AG04449 (cell line): ENCODE measurements around the gene TXNDC5.
"Not testable (repeated sequence)": the region's sequence is repeated elsewhere in the genome, so short reads cannot be mapped to it uniquely, and the experiment has no call there.

ENCODE experiments used
- CTCF ChIA-PET: fragments of 350-600 bp; formaldehyde crosslinking; extraction: SDS; loops from one replicate; lab custom pipeline; 2021; ENCODE audit warnings: antibody characterized with exemption; lab: Yijun Ruan, JAX
- POLR2A ChIA-PET: fragments of 400-600, 350-600 bp; formaldehyde crosslinking; extraction: SDS; loops from one replicate; lab custom pipeline; 2020; ENCODE audit warnings: antibody characterized with exemption, inconsistent platforms; lab: Yijun Ruan, JAX
- DNase-seq: peaks from one replicate; pipeline ENCODE4 v3.0.0-alpha.2; 2010; ENCODE audit warnings: low read depth, low spot score
- H3K4me3 ChIP-seq: 2 replicates; pipeline ENCODE4 v1.5.1; 2011; ENCODE audit warnings: low read depth, mild to moderate bottlenecking, control low read depth, low read length
- TF ChIP-seq, protein P1 (sequence below): IDR thresholded peaks from one replicate; pipeline ENCODE4 v1.5.1; 2011; ENCODE audit warnings: mild to moderate bottlenecking, moderate library complexity, low read length, control low read depth, inconsistent platforms; ENCODE audit not compliant: insufficient read depth; ENCODE audit errors: missing control alignments

Gene TXNDC5

DNA sequence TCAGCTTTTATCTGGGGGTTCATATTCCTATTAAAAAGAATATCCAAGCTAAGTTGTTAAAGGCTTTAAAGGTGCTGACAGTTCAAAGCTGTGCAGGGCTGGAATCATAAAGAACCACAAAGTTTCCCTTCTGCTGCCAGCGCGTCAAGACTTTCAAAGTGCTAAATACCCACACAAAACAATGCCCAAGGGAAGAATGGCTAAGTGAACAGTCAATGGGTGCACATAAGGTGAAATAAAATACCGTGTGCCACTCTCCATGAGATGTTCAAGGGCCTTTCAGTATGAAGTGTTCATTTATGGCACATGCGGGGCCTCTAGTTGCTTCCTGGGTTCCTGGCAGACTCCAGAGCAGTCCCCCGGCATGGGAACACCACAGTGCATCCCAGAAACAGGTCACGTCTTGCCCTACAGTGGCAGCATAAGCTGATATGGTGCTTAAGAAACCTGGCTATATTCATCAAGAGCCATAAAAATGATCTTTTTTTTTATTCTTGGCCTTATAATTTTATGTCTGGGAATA is 14.1 kb downstream of the TXNDC5 start:
- DNase-seq: no peak
- ChIA-PET POLR2A (no interaction called here), CTCF (interaction anchor here (1.1 to 2.7 kb wide), 2 partner anchors 8 to 173 kb away, joined by 3 to 7 read pairs; no protein-coding TSS in a partner anchor)
- TF ChIP-seq, protein P1, sequence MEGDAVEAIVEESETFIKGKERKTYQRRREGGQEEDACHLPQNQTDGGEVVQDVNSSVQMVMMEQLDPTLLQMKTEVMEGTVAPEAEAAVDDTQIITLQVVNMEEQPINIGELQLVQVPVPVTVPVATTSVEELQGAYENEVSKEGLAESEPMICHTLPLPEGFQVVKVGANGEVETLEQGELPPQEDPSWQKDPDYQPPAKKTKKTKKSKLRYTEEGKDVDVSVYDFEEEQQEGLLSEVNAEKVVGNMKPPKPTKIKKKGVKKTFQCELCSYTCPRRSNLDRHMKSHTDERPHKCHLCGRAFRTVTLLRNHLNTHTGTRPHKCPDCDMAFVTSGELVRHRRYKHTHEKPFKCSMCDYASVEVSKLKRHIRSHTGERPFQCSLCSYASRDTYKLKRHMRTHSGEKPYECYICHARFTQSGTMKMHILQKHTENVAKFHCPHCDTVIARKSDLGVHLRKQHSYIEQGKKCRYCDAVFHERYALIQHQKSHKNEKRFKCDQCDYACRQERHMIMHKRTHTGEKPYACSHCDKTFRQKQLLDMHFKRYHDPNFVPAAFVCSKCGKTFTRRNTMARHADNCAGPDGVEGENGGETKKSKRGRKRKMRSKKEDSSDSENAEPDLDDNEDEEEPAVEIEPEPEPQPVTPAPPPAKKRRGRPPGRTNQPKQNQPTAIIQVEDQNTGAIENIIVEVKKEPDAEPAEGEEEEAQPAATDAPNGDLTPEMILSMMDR: no peak
- no peak overlapping the region for H3K4me3 ChIP-seq

DNA sequence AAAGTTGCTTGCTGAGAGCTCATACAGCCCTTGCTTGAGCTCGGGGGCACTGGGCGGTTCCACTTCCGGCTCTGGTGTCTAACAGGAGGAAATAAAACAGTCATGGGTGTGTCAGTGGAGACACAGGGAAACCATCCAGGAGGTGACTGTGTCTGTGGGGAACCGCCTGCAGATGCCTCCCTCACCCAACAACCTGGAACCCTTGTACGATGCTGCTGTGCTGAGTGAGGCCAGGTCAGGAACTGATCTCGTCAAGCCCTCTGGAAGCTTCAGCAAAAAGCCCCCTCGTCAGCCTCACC is 15.5 kb downstream of the TXNDC5 start:
- ChIA-PET CTCF (interaction anchor here (1.1 to 2.7 kb wide), 2 partner anchors 10 to 172 kb away, joined by 3 to 7 read pairs; no protein-coding TSS in a partner anchor), POLR2A (no interaction called here)
- TF ChIP-seq, protein P1: no peak
- no peak for DNase-seq
- H3K4me3 ChIP-seq: no peak overlapping the region

DNA sequence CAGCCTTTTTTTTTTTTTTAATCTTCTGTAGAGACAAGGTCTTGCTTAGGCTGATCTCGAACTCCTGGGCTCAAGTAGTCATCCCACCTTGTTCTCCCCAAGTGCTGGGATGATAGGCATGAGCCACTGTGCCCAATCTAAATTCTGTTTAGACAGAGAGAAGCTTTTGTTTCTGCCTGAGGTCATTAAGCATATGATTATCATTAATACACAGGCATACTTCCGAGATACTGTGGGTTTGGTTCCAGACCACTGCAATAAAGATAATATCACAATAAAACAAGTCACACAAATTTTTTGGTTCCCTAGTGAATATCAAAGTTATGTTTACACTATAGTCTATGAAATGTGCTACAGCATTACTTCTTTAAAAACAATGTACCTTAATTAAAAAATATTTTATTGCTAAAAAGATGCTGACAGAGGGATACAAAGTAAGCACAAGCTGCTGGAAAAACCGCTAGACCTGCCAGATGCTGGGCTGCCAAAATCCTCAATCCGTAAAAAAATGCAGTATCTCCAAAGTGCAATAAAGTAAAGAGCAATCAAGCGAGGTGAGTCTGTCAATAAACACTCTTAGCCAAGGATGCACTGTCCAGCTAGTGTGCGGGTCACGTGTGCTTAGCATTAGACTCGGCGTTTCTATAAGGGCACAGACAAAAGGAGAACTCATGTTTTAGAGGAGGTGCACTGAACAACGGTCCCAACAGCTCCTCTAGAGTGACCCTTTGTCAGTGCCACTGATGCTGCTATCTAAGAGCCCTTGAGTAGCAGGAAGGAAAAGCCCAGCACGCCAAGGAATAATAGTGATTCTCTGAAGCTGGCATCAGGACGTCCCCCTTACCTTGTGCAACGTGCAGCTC is 16.1 kb downstream of the TXNDC5 start:
- POLR2A ChIA-PET: no interaction called here
- no peak overlapping the region for H3K4me3 ChIP-seq
- CTCF ChIA-PET: interaction anchor here (1.0 to 2.7 kb wide), 2 partner anchors 166 to 171 kb away, joined by 3 to 7 read pairs; no protein-coding TSS in a partner anchor
- TF ChIP-seq, protein P1: no peak
- no peak for DNase-seq

DNA sequence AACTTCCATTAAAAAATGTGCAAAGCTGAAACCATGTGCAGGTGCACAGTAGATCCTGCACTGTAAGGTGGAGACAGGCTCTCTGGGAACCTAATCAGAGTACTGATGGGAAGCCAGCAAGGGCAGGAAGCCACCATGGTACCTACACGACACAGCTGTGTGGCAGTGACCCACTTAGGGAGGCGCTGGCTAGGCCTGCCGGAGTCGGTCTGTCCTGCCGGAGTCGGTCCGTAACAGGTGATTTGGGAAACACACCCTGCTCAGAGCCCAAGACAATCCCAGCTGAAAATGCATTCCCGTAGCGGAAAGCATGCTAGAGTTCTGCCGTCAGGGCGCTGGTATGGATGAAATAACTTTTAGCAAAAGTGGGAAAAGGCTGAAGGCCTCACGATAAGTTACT is 17.2 kb downstream of the TXNDC5 start:
- ChIA-PET CTCF (no interaction called here), POLR2A (interaction anchor here (0.7 kb wide), 1 partner anchor 675 kb away, joined by 3 read pairs; no protein-coding TSS in a partner anchor)
- TF ChIP-seq, protein P1: no peak
- DNase-seq: no peak
- H3K4me3 ChIP-seq: no peak overlapping the region

DNA sequence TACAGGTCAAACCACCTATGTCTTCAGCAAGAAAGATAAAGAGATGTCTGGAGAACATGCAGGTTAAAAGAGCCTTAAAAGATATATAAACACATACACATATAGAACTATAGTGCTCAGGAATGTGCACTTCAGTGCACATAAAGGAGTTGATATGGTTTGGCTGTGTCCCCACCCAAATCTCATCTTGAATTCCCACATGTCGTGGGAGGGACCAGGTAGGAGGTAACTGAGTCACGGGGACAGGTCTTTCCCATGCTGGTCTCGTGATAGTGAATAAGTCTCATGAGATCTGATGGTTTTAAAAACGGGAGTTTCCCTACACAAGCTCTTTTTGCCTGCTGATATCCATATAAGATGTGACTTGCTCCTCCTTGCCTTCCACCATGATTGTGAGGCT is 18.2 kb downstream of the TXNDC5 start:
- H3K4me3 ChIP-seq, POLR2A ChIA-PET, DNase-seq: not testable (repeated sequence)
- CTCF ChIA-PET: interaction anchor here (1.2 kb wide), 2 partner anchors 164 to 170 kb away, joined by 3 to 4 read pairs; no protein-coding TSS in a partner anchor

DNA sequence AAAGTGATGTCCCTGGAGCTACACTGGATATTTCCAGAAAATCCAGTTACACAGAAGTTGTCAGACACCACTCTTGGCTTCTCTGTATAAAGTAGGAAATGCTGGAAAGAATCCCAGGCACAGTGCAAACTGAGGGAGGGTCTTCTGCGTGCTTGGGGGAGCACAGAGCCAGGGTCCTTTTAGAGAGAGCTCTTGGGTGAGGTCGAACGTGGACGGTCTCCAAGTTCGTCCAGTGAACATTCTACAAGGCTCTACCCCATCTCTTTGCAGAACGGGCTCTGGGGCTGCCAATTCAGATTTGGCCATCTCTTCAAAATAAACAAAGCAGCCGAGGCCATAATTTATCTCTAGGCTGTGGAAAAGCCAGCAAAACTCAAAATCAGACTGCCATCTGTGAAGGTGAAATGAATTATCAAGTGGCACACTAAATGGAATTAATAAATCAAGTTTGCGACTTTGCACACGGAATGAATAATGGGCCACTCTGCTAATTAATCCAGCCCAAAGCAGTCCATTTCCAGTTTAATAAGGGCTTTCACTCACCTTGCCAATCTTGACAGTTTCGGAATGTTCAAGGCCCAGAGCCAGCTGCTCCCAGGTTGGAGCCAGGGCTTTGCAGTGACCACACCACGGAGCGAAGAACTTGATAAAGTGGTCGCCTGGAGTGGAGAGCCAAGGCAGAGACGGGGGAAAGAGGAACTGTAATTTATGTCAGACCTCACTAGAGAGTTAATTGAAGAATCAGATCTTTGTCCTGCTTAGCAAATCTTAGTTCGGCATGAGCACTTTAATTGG is 19.3 kb downstream of the TXNDC5 start:
- CTCF ChIA-PET: interaction anchor here (0.7 to 1.2 kb wide), 3 partner anchors 165 to 169 kb away, joined by 3 to 4 read pairs (median 4); no protein-coding TSS in a partner anchor
- POLR2A ChIA-PET: no interaction called here
- no peak overlapping the region for H3K4me3 ChIP-seq
- DNase-seq: no peak
- TF ChIP-seq, protein P1: no peak
